Measurements from ENCODE around the gene PIKFYVE.

Gene PIKFYVE

GRCh38 chr2:208248601-208249000, 17.5 kb upstream of the PIKFYVE start:
- in situ Hi-C loops (cut with HindIII; ENCODE audit: low sequenced_read_pairs): no loop called here
- no peak for DNase-seq (ENCODE audit: low read depth)
- no peak overlapping the region for H3K4me3 ChIP-seq (ENCODE audit: low read depth, low read length)
- TF ChIP-seq CTCF (IDR thresholded peaks at IDR 0.05; ENCODE audit: low read depth, low read length, missing control alignments): no peak

GRCh38 chr2:208249296-208249695, 16.8 kb upstream of the PIKFYVE start:
- in situ Hi-C loops (cut with HindIII; ENCODE audit: low sequenced_read_pairs): no loop called here
- H3K4me3 ChIP-seq (ENCODE audit: low read depth, low read length): no peak overlapping the region
- TF ChIP-seq CTCF (IDR thresholded peaks at IDR 0.05; ENCODE audit: low read depth, low read length, missing control alignments): no peak
- DNase-seq (ENCODE audit: low read depth): no peak

- H3K4me3 ChIP-seq (ENCODE audit: low read depth, low read length): no peak overlapping the region
- in situ Hi-C loops (cut with HindIII; ENCODE audit: low sequenced_read_pairs): no loop called here
- no peak for DNase-seq (ENCODE audit: low read depth)
- TF ChIP-seq CTCF (IDR thresholded peaks at IDR 0.05; ENCODE audit: low read depth, low read length, missing control alignments): no peak
Measured at GRCh38 chr2:208250388-208250787, 15.7 kb upstream of the PIKFYVE start.

- in situ Hi-C loops (cut with HindIII; ENCODE audit: low sequenced_read_pairs): no loop called here
- no peak for TF ChIP-seq CTCF (IDR thresholded peaks at IDR 0.05; ENCODE audit: low read depth, low read length, missing control alignments)
- H3K4me3 ChIP-seq (ENCODE audit: low read depth, low read length): no peak overlapping the region
- DNase-seq (ENCODE audit: low read depth): no peak
Measured at GRCh38 chr2:208251098-208251497, 15.0 kb upstream of the PIKFYVE start.

- DNase-seq (ENCODE audit: low read depth): no peak
- in situ Hi-C loops (cut with HindIII; ENCODE audit: low sequenced_read_pairs): no loop called here
- H3K4me3 ChIP-seq (ENCODE audit: low read depth, low read length): peak overlapping the region; percentile 68
- no peak for TF ChIP-seq CTCF (IDR thresholded peaks at IDR 0.05; ENCODE audit: low read depth, low read length, missing control alignments)
Measured at GRCh38 chr2:208252716-208253492, 13.2 kb upstream of the PIKFYVE start.

GRCh38 chr2:208253600-208254117, 12.4 kb upstream of the PIKFYVE start:
- DNase-seq (ENCODE audit: low read depth): no peak
- TF ChIP-seq CTCF (IDR thresholded peaks at IDR 0.05; ENCODE audit: low read depth, low read length, missing control alignments): no peak
- in situ Hi-C loops (cut with HindIII; ENCODE audit: low sequenced_read_pairs): no loop called here
- H3K4me3 ChIP-seq (ENCODE audit: low read depth, low read length): peak overlapping the region; percentile 68

Measured in astrocyte of the cerebellum (primary cell).